MG63 (cell line): ENCODE data around the gene PDE10A. TPM values are rescaled to one million over a fixed set of nuclear protein-coding genes. Genes with fewer than 3 reads are reported as not detected.
"Not testable (repeated sequence)": the region's sequence is repeated elsewhere in the genome, so short reads cannot be mapped to it uniquely, and the experiment has no call there.

Experiments
- DNase-seq: peaks from one replicate; pipeline ENCODE4 v3.0.0-alpha.2; 2020
- H3K27me3 ChIP-seq: fragments of 250-450 bp; sonication (Bioruptor Pico); 2 replicates; pipeline ENCODE4 v1.5.1; 2020; ENCODE audit warnings: mild to moderate bottlenecking, moderate library complexity
- H3K36me3 ChIP-seq: fragments of 250-450 bp; sonication (Bioruptor Pico); 2 replicates; pipeline ENCODE4 v1.5.1; 2020; ENCODE audit warnings: mild to moderate bottlenecking, moderate library complexity
- H3K4me3 ChIP-seq: fragments of 250-450 bp; sonication (Bioruptor Pico); 2 replicates; pipeline ENCODE4 v1.5.1; 2020; ENCODE audit warnings: mild to moderate bottlenecking, moderate library complexity
- H3K9me3 ChIP-seq: fragments of 250-450 bp; sonication (Bioruptor Pico); 2 replicates; pipeline ENCODE4 v1.5.1; 2020; ENCODE audit warnings: mild to moderate bottlenecking, moderate library complexity
- total RNA-seq: library from RNA; depleted of rRNA; stranded (reverse); fragments of >200 nt; shearing (Covaris generic); gene quantifications from 2 replicates; pipeline ENCODE4 v1.2.3, GENCODE V29; 2014; ENCODE audit warnings: low replicate concordance

Gene PDE10A
- total RNA-seq, 1 experiment from 2014 or later = 1.3 TPM

DNA sequence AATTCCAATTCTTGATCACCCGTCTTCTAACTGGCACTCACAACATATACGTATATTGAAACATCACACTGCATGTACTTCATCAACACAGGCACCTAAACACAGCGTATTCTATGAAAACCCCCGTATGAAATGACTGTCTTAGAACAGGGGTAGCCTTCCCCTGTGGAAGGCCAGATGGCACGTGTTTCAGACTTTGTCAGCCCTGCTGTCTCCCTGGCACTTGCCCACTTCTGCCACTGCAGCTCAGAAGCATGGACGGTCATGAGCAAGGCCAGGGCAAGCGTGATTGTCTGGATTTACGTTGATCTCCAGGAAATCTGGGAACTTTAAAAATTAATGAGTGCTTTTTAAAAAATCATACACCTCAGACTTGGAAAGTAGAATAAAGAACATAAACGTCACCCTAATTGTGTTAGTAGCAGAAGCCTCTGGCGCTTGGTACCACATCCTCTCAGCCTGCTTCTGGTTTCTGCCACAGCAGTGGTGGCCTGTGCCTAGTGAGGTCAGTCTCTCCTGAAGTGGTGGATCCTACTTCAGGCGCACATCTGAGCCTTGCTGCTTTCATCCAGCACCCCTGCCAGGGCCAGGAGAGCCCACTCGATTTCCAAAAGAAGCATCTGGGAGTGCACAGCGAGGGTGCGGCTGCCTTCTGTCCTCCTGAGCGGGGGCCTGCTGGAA lies 18.3 kb downstream of the PDE10A start:
- no peak for DNase-seq
- Histone ChIP-seq H3K36me3 (no peaks in the 10 kb centered on the region), H3K9me3 (no peaks in the 10 kb centered on the region), H3K4me3 (no peak overlapping the region), H3K27me3 (no peaks in the 10 kb centered on the region)

DNA sequence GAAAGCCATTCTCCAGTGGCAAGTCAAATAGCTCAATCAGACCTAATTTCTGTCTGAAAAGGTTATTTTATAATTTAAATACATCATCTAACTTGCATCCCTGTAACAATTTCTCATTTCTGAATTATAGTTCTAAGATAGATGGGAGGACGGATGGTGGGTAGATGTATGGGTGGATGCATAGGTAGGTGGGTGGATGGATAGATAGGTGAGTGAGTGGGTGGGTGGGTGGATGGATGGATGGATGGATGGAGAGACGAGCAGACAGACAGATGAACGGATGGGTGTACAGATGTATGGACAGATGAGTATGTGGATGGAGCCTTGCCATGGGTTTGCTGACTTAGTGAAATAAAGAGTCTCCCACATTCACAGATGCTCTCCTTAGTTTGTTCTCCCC lies 20.0 kb downstream of the PDE10A start:
- Histone ChIP-seq H3K27me3 (no peaks in the 10 kb centered on the region), H3K36me3 (no peaks in the 10 kb centered on the region), H3K4me3 (no peak overlapping the region), H3K9me3 (no peaks in the 10 kb centered on the region)
- DNase-seq = no peak

DNA sequence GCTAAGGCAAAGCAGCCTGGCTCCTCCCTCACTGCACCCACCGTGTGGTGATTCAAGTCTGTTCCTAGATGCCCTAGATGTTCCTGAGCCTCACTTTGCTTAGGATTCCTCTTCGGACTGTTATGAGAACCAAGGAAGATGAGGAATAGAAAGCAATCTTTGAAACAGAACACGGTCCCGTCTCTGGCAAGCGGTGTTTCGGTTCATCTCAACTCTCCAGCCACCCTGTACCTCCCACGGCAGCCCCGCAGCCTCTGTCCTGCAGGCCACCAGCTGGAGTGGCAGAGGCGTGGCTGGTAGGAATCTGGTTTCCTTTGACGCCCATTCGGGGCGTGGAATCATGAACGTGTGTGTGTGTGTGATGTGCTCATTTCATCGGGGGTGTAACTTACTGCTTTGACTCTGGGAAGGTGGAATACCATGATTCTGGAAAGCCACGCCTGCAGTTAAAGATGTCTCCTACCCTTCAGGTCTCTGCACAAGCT lies 21.3 kb downstream of the PDE10A start:
- H3K27me3 ChIP-seq = no peaks in the 10 kb centered on the region
- H3K9me3 ChIP-seq = no peaks in the 10 kb centered on the region
- H3K4me3 ChIP-seq = no peak overlapping the region
- DNase-seq = no peak
- H3K36me3 ChIP-seq = no peaks in the 10 kb centered on the region

DNA sequence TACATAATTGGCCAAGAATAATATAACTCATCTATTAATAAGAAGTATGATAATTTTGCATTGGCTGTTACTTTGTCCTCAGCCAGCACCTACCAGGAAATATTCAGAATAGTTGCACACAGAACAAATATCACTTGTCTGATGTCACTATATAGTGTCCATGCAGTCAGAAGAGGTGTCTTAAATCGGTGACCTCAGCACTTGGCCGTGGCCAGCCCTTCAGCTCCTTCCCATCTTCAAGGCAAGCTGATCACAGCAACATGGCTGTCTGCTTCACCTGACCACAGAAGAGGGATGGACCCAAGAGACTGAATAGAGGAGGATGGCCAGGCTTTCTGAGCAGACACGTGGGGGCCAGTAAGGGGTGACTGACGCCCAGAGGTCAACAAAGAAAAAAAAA lies 22.2 kb downstream of the PDE10A start:
- H3K27me3 ChIP-seq = no peaks in the 10 kb centered on the region
- no peak for DNase-seq
- H3K36me3 ChIP-seq = no peaks in the 10 kb centered on the region
- H3K9me3 ChIP-seq = no peaks in the 10 kb centered on the region
- H3K4me3 ChIP-seq = no peak overlapping the region

DNA sequence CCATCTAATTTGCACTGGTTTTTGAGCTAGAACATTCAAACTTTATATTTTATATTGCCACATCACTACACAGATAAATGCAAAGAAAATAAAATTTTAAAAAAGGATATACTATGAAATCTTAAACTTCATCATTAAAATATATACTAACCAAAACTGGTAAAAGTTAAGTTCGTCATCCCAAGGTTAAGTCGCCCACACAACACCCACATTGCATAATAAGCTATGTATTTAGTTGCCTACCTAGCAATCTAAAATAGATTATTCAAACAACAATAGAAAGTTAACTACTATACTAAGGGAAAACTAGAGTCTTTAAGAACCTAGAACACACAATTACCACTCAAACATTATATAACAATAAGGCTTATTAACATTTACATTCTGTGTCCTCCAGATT lies 24.5 kb downstream of the PDE10A start:
- Histone ChIP-seq H3K36me3 (no peaks in the 10 kb centered on the region), H3K27me3 (no peaks in the 10 kb centered on the region), H3K9me3 (no peaks in the 10 kb centered on the region), H3K4me3 (no peak overlapping the region)
- DNase-seq = no peak

GRCh38 chr6:165637586-165637985 lies 25.5 kb downstream of the PDE10A start:
- H3K9me3 ChIP-seq = no peaks in the 10 kb centered on the region
- no peaks in the 10 kb centered on the region for H3K36me3 ChIP-seq
- no peak for DNase-seq
- no peak overlapping the region for H3K4me3 ChIP-seq
- no peaks in the 10 kb centered on the region for H3K27me3 ChIP-seq

GRCh38 chr6:165636402-165637048 lies 26.5 kb downstream of the PDE10A start:
- no peak overlapping the region for H3K4me3 ChIP-seq
- H3K9me3 ChIP-seq = no peaks in the 10 kb centered on the region
- no peaks in the 10 kb centered on the region for H3K27me3 ChIP-seq
- H3K36me3 ChIP-seq = no peaks in the 10 kb centered on the region
- no peak for DNase-seq

- H3K36me3 ChIP-seq = no peaks in the 10 kb centered on the region
- H3K4me3 ChIP-seq = no peak overlapping the region
- no peak for DNase-seq
- no peaks in the 10 kb centered on the region for H3K27me3 ChIP-seq
- H3K9me3 ChIP-seq = no peaks in the 10 kb centered on the region
Observed at GRCh38 chr6:165635965-165636364, 27.1 kb downstream of the PDE10A start.

DNA sequence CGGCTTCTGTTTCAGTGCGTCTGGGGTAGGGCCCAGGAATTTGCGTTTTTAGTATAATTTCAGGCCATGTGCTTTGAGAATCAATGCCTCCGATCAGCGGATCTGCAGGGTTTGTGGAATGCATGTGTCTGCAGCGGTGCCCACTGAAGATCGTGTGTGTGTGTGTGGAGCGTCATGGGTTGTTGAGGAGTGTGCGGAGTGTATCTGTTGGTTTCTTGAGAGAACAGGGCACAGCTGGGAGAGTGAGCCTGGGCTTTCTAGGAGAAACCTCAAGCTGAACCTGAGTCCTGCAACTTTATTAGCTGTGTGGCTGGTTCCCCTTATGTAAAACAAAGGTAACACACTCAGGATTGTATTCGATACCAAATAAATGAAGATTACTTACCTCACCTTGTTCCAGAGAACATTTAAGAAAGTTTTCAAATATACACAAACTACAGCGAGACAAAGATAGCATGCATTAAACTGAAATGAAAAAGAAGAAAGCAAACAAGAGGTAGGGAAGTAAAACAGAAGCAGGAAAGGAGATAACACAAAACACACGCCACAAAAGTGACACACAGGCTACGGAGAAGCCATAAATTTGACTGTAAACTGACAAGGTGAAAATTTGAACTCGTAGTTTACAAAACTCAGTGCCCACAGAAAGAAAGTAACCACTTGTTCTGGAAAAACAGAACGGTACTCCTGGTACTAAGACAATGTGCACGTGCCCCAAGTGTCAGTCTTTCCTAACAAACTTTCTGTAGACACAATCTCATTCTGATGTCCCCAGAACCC lies 28.8 kb downstream of the PDE10A start:
- no peaks in the 10 kb centered on the region for H3K27me3 ChIP-seq
- no peak for DNase-seq
- H3K4me3 ChIP-seq = no peak overlapping the region
- H3K9me3 ChIP-seq = no peaks in the 10 kb centered on the region
- no peaks in the 10 kb centered on the region for H3K36me3 ChIP-seq

- H3K36me3 ChIP-seq = no peaks in the 10 kb centered on the region
- DNase-seq = no peak
- H3K4me3 ChIP-seq = no peak overlapping the region
- H3K9me3 ChIP-seq = no peaks in the 10 kb centered on the region
- no peaks in the 10 kb centered on the region for H3K27me3 ChIP-seq
Observed at GRCh38 chr6:165632194-165632593, 30.8 kb downstream of the PDE10A start.

- H3K9me3 ChIP-seq = no peaks in the 10 kb centered on the region
- no peak overlapping the region for H3K4me3 ChIP-seq
- no peaks in the 10 kb centered on the region for H3K27me3 ChIP-seq
- peak; percentile 27 for DNase-seq
- no peaks in the 10 kb centered on the region for H3K36me3 ChIP-seq
Observed at GRCh38 chr6:165630544-165630953, 32.5 kb downstream of the PDE10A start.

DNA sequence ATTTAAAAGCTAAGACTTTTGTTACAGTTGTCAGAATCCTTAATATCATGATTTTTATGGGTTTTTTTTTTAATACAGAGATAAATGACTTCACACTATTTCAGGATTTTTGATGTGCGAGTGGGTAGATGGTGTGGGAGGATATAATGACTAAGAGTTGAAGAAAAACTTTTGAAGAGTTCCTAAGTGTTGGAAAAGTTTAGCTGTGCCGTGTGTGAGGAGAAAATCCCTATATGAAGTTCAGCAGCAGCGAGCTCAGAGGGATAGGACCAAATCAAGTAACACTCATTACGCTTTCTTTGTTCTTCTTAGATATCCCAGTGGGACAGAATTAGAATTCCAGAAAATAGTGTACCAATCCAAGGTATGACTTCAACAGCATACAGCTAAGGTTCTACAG lies 34.1 kb downstream of the PDE10A start:
- Histone ChIP-seq H3K4me3 (no peak overlapping the region), H3K27me3 (no peaks in the 10 kb centered on the region), H3K36me3 (no peaks in the 10 kb centered on the region), H3K9me3 (no peaks in the 10 kb centered on the region)
- no peak for DNase-seq

DNA sequence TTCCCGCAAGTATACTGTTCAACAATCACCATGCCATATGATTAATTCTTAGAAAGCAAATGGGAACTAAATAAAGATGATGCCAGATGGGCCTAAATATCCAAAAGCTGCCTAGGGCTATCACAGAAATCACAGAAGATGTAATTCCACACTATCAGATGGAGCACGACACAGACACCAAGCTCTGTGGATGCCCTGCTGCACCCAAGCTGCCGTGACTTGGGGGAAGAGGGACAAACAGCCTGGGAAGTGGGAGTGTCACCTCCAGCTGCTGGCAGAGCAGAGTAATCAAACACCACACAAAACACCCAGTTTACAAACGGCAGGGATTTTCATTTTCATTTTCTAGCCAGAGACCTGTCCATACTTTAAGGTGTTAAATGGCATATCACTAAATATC lies 35.7 kb downstream of the PDE10A start:
- no peaks in the 10 kb centered on the region for H3K9me3 ChIP-seq
- no peak for DNase-seq
- H3K4me3 ChIP-seq = no peak overlapping the region
- no peaks in the 10 kb centered on the region for H3K36me3 ChIP-seq
- H3K27me3 ChIP-seq = no peaks in the 10 kb centered on the region

GRCh38 chr6:165626711-165627110 lies 36.3 kb downstream of the PDE10A start:
- DNase-seq = no peak
- H3K36me3 ChIP-seq = no peaks in the 10 kb centered on the region
- H3K27me3 ChIP-seq = no peaks in the 10 kb centered on the region
- H3K9me3 ChIP-seq = no peaks in the 10 kb centered on the region
- H3K4me3 ChIP-seq = no peak overlapping the region

- DNase-seq = no peak
- Histone ChIP-seq H3K4me3 (no peak overlapping the region), H3K36me3 (no peaks in the 10 kb centered on the region), H3K27me3 (no peaks in the 10 kb centered on the region), H3K9me3 (no peaks in the 10 kb centered on the region)
Observed at GRCh38 chr6:165624871-165625639, 38.0 kb downstream of the PDE10A start.

- no peaks in the 10 kb centered on the region for H3K36me3 ChIP-seq
- no peak overlapping the region for H3K4me3 ChIP-seq
- no peaks in the 10 kb centered on the region for H3K27me3 ChIP-seq
- no peaks in the 10 kb centered on the region for H3K9me3 ChIP-seq
- no peak for DNase-seq
Observed at GRCh38 chr6:165621940-165622339, 41.1 kb downstream of the PDE10A start.

DNA sequence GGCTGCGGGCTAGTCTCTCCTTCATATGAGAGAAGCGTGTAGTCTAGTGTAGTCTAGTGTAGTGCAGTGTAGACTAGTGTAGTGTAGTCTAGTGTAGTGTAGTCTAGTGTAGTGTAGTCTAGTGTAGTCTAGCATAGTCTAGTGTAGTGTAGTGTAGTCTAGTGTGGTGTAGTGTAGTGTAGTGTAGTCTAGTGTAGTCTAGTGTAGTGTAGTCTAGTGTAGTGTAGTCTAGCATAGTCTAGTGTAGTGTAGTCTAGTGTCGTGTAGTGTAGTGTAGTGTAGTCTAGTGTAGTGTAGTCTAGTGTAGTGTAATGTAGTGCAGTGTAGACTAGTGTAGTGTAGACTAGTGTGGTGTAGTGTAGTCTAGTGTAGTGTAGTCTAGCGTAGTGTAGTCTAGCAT lies 44.1 kb downstream of the PDE10A start:
- not testable (repeated sequence) for DNase-seq, H3K27me3 ChIP-seq, H3K9me3 ChIP-seq, H3K4me3 ChIP-seq, H3K36me3 ChIP-seq
